Stimulated activated CD4-positive, alpha-beta T cell treated with anti-CD3 and anti-CD28 coated beads, Interleukin-12 subunit alpha, Interleukin-12 subunit beta, amount 100 ng/mL, for 4 hours (primary cell): Measurements from ENCODE around the gene PPP2R1B.

Experiments
- DNase-seq: peaks from one replicate; pipeline ENCODE4 v3.0.0-alpha.2; 2020

Gene PPP2R1B

DNA sequence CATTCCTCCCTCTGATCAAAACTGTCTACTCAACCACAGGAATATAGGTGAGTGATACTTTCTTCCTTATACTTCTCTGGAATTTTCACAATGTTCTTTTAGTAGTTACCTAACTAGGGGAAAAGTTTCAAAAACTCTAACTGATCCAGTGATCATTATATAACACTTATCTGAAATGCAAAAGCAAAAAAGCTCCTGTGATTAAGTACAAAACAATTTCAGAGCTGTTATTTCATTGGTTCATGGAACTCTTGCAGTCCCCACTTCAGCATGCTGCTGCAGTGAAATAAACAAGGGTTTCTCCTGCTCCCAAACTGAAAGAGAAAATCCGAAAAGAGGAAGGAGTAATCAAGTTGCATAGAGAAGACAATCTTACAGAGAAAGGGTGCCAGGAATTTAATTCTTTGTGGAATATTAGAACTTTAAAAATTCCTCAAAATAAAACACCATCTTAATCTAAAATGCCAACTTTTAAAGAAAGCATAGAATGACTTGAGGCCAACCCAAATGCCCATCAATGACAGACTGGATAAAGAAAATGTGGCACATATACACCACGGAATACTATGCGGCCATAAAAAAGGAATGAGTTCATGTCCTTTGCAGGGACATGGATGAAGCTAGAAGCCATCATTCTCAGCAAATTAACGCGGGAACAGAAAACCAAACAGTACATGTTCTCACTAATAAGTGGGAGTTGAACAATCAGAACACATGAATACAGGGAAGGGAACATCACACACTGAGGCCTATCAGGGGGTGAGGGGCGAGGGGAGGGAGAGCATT lies 20.3 kb downstream of the PPP2R1B start:
- DNase-seq, result no peak

DNA sequence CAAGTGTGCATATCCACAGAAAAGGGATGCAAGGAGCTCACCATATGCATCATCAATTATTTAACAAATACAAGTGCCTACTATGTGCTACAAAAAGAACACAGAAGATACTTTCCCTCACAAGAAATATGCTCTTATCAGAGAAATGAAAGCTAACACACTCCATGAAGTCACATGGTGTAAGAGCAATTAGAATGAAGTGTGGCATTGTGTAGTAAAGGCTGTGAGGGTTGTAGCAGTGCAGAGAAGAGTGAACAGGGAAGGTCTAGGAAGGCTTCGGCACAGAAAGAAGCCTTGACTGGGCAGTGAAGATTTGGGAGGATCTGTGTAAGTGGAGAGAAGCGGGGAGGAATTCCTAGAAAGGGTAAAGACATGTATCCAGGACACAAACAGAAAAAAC lies 22.5 kb downstream of the PPP2R1B start:
- no peak for DNase-seq

- no peak for DNase-seq
Measured at GRCh38 chr11:111741751-111742150, 24.4 kb downstream of the PPP2R1B start.

DNA sequence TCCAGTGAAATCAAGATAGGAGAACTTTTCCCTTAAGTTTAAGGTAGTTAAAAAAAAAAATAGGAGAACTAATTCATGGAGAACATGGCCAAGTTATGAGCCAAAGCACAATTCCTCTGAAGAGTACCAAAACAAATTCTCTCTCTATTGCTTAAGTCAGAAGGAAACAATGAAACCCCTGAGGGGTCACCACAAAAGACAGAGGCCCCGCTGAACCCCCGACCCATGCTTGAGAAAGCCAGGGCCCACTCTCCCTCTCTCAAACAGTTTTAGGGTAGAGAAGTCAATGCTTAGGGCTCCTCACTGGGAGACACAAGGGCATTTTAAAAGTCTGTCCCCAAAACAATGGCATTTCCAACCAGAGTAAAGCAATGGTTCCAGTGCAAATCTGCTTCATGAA lies 26.9 kb downstream of the PPP2R1B start:
- no peak for DNase-seq

DNA sequence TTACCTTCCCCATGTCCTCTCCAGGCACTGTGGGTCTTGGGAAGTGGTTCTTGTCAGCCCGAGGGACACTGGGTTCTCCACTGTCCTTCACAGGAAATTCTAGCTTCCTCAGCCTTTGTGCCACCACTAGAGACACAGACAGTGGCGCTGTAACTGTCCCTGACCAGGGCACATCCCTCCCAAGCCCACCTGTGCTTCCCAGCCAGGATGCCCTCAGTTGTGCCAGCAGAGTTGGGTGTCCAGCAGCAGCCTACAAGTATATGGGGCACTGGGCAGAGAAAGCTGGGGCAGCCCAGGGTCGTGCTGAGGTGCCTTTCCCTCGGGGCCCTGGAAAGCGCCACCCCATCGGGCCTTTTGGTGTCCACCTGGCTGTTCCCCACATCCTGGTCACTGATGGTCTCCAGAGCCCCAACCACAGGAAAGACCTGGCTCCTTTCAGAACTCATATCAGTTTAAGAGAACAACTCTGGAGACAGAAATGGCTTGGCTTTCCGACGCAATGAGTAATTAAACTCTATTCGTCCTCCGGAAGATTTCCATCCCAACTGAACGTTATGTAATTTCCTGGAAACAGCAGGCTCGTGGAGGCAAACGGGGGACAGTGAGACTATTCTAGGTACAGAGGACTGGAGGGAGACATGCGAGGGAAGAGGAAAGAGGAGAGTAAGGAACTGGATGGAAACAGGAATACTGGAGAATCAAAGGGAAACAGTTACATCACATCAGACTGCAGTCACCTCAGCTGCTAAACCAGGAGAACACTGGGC lies 28.6 kb downstream of the PPP2R1B start:
- no peak for DNase-seq

DNA sequence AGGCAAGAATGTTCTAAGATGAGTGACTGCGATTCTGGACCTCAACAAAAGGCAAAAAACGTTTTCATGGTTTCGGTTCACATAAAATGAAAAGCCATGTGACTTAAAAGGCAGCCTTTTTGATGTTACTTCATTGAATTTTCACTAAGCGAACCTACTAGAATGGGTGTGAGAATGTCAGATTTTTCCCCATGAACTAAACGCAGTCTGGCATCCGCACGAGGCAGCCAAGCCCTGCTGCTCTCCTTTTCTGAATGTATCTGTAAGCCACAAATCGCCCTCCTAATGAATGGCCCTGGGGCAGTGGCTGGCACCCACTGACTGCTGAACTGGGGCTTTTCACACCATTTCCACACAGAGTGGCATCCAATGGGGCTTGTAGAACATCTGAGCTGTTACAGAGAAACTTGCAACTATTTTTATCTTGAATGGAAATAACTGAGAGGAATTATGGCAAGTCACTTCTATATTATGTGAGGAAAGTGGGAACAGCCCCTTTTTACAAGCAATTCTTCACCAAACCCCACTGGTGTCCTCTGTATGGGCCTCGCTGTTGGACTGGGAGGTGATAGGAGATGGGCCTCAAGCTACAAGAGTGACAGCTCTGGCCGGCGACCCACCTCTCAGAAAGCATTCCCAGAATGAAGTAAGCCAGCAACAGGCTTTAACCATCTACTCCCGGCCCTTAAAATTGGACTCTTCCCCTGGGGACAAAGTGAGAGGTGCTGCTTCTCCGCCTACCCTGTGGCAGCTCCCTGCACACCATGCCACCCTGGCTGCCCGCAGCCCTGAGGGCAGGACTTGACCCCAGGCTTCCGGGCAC lies 29.4 kb downstream of the PPP2R1B start:
- no peak for DNase-seq

DNA sequence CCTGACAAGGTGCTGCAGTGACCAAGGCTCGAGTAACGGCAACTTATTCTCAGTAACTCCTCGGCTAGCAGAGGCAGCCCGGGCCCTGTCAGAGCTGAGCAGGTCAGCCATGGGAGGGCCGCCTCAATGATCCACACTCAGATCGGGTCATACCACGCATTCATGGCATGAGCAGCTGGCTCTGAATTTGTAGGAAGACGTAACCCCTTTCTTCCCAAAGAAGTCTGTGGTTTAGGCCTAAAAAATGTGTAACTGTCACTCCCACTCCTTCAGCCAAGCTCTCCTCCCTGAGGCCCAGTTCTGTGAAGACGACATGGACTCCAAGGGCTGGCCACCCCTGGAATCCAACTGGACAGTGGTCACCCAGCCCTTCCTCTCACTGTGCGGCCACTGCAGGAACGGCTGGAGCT lies 30.0 kb downstream of the PPP2R1B start:
- DNase-seq, result no peak

DNA sequence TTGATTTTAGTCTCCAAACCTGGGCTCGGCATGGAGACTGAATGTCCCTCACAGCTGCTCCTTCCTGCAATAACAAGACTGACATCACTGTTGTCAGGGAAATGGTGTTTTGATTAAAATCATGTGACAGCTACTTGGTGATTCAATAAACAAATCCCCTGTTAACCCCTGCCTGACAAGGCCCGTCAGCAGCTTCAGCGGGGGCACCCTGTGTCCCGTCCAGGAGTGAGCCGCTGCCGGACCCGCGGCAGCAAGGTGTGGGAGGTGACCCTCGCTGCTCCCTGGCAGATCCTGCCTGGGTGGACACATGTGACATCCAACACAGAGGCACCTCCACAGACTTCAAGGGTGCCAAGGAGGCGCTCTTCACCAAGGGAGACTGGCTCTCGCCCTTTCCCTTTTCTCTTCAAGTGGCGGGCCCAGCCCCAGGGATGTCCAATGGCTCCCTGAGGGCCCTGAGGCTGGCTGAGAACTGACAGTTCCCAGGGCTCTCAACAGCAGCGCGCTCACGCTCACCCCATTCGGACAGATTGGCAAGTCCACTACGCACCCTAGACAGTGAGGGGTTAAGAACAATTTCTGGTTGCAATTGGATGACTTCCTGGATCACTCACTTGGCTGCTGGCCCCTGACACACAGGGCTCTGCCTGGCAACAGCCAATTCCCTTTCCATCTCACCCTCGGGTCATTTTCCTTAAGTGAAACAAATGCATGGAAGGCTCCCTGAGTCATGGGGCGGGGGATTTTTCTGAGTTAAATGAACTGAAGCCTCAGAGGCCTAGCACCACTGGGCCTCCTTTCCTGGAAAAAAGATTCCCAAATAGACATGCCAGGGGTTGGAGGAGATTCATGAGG lies 30.7 kb downstream of the PPP2R1B start:
- no peak for DNase-seq

DNA sequence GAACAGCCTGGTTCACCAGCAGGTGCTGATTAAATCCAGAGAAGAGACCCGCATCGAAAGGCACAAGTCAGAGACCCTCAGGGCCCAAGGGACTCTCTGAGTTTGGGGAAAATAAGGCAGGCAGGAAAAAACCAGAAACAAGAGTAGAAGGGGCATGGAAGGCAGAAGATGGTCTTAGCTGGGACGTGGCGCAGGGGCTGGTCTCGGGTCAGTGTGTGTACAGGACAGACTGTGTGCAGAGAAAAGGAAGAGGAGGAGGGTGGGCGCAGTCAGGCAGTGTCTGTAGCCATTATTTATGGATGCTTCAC lies 31.3 kb downstream of the PPP2R1B start:
- no peak for DNase-seq

GRCh38 chr11:111734101-111734953 lies 31.9 kb downstream of the PPP2R1B start:
- no peak for DNase-seq

- no peak for DNase-seq
Measured at GRCh38 chr11:111733611-111734088, 32.5 kb downstream of the PPP2R1B start.

DNA sequence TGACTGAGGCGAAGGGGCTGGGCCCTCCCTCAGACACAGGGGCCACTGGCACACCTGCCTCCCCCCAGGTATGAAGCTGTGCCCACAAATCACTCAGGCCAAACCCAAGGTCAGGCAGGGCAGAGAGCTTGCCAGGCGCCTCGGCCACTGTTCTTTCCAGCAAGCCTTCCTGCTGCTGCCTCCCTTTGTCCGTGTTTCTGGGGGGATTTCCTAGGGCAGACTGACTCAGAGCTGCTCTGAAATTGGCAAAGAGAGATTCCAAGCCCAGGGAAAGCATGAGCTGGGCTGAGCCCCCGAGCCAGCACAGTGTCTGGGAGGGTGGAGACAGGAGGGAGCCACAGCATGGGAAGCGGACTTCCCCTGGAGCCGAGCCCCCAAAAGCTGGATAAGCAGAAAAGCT lies 33.2 kb downstream of the PPP2R1B start:
- no peak for DNase-seq

DNA sequence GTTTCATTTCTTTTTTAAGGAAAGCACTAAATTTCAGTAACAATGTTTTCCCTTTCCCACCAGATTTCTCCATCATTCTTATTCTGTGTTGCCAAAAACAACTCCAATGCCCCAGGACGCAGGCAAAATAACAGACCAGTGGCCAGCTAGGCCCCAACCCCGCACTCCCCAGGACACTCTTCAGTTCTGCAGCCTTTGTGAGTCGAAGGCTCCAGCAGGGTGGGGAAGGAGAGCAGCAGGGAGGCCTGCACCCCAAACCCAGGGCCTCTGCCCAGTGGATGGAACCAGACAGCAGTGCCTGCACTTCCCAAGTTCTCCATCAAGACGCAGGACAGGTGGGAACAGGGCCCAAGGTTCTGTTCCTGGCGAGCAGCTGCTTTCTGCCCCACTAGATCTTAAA lies 34.4 kb downstream of the PPP2R1B start:
- no peak for DNase-seq

DNA sequence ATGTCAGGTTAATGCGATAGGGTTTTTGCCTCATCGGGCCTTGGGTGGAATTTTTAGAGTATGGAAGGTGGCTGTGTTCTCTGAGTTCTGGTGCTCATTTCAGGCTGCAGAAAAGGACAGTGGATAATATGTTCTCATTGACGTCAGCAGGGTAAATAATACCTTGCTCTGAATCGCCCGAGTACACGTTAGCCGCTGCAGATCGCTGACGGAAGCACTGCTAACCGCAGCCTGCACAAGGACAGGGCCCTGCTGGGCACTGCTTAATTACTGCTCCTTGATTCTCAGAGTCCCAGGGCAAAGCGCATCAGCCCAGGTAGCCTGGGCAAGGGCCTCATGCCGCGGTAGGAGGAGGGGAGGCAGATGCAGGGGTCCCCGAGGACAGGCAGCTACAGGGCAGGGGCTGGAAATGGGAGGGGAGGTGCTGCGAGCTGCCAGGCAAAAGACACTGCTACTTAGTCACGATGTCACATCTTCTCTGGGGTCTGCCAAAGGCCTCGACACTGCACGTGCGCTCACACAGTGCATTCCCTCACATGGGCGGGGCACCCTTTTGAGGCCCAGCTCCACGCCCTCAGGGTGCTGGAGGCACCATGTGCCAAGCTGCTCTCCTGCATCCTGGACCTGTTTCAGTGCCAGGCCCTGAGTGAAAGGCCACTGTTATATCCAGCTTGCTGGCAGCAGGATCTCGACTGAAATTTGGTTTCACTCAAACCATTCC lies 35.2 kb downstream of the PPP2R1B start:
- no peak for DNase-seq

GRCh38 chr11:111729831-111730311 lies 36.3 kb downstream of the PPP2R1B start:
- DNase-seq, result no peak

GRCh38 chr11:111729071-111729830 lies 36.9 kb downstream of the PPP2R1B start:
- DNase-seq, result no peak

DNA sequence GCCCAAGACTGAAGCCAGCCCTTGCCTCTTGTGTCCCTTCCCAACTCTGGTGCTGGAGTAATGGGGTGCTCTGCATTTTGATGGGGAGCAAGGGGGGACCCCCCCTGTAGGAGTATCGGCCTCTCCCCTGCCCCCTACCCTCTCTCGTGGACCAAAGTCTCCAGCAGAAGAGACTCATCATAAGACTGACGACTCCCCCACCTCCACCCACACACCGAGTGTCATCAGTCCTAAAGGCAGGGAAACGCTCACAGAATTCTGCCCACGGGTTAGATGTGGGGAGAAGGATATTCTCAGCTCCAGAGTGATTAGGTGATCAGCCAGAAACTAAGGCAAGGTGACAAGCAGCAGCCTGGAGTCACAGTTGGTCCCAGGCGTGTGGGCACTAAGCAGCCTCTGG lies 38.8 kb downstream of the PPP2R1B start:
- no peak for DNase-seq

DNA sequence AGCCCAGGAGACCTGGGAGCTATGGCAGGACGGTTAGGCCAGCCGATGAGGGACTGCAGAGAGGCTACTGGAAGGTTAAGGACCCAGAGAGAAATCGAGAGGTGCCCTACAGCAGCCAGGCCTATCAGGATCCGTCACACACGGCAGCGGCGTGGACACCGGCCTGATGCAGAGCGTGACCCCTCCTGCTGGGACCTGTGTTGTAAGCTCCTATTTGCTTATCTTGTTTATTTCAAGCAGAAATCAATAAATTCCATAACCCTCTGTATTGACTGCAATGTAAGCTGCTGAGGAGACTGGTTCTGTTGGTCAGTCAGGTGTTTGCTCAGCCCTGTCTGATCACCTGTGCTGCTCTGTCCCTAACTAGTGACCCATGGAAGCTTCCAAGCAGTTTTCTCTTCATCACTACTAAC lies 39.9 kb downstream of the PPP2R1B start:
- no peak for DNase-seq

- DNase-seq, result no peak
Measured at GRCh38 chr11:111725621-111726020, 40.6 kb downstream of the PPP2R1B start.

GRCh38 chr11:111724615-111725129 lies 41.5 kb downstream of the PPP2R1B start:
- DNase-seq, result no peak
